ENCODE measurements around the gene KDM6A. TPM values are rescaled to one million over a fixed set of nuclear protein-coding genes. Genes with fewer than 3 reads are reported as not detected.
"Not testable (repeated sequence)": the region's sequence is repeated elsewhere in the genome, so short reads cannot be mapped to it uniquely, and the experiment has no call there.

The KDM6A gene
- total and polyA plus RNA-seq, 4 donors: 6.3 to 42.3 (median 22.5) TPM

GRCh38 chrX:44922980-44923379 lies 50.0 kb downstream of the KDM6A start:
- 85 to 86% methylated on average over 4 of the region's 4 CpGs for WGBS, 2 donors
- no peak overlapping the region for H3K4me3 ChIP-seq (ENCODE audit: low read length in 2 of 2)
- no peaks in the 10 kb centered on the region for H3K36me3 ChIP-seq (ENCODE audit: control insufficient read depth in 1 of 2, insufficient read depth in 2 of 2, low read length in 1 of 2)
- ATAC-seq (ENCODE audit: low FRiP score) (no peak), DNase-seq (no peak)
- no peaks in the 10 kb centered on the region for H3K9me3 ChIP-seq (ENCODE audit: control insufficient read depth, low read length)
- no peaks in the 10 kb centered on the region for H3K27me3 ChIP-seq (ENCODE audit: control insufficient read depth in 1 of 2, insufficient read depth in 2 of 2, low read length in 1 of 2)
- no peak overlapping the region for H3K27ac ChIP-seq (ENCODE audit: low read depth in 1 of 2, low read length in 2 of 2)
- no peaks in the 10 kb centered on the region for H3K4me1 ChIP-seq (ENCODE audit: control insufficient read depth in 1 of 2, insufficient read depth in 2 of 2, low read length in 2 of 2)
- intact Hi-C loops (cut with DNase I): no loop called here

GRCh38 chrX:44927398-44927797 lies 54.4 kb downstream of the KDM6A start:
- DNase-seq (no peak), ATAC-seq (ENCODE audit: low FRiP score) (no peak)
- no peaks in the 10 kb centered on the region for H3K9me3 ChIP-seq (ENCODE audit: control insufficient read depth, low read length)
- H3K4me3 ChIP-seq (ENCODE audit: low read length in 2 of 2): no peak overlapping the region
- intact Hi-C loops (cut with DNase I): no loop called here
- H3K4me1 ChIP-seq (ENCODE audit: control insufficient read depth in 1 of 2, insufficient read depth in 2 of 2, low read length in 2 of 2): no peaks in the 10 kb centered on the region
- WGBS, 2 donors: 80 to 89% methylated on average over 1 of the region's 1 CpG
- H3K36me3 ChIP-seq (ENCODE audit: control insufficient read depth in 1 of 2, insufficient read depth in 2 of 2, low read length in 1 of 2): no peaks in the 10 kb centered on the region
- H3K27me3 ChIP-seq (ENCODE audit: control insufficient read depth in 1 of 2, insufficient read depth in 2 of 2, low read length in 1 of 2): no peaks in the 10 kb centered on the region
- H3K27ac ChIP-seq (ENCODE audit: low read depth in 1 of 2, low read length in 2 of 2): no peak overlapping the region

- ATAC-seq (ENCODE audit: low FRiP score) (no peak), DNase-seq (no peak)
- Histone ChIP-seq H3K4me1 (ENCODE audit: control insufficient read depth in 1 of 2, insufficient read depth in 2 of 2, low read length in 2 of 2) (peaks cover 0 to 3% of the 10 kb centered on the region in 2 donors), H3K9me3 (ENCODE audit: control insufficient read depth, low read length) (no peaks in the 10 kb centered on the region), H3K27me3 (ENCODE audit: control insufficient read depth in 1 of 2, insufficient read depth in 2 of 2, low read length in 1 of 2) (no peaks in the 10 kb centered on the region), H3K27ac (ENCODE audit: low read depth in 1 of 2, low read length in 2 of 2) (no peak overlapping the region), H3K36me3 (ENCODE audit: control insufficient read depth in 1 of 2, insufficient read depth in 2 of 2, low read length in 1 of 2) (no peaks in the 10 kb centered on the region), H3K4me3 (ENCODE audit: low read length in 2 of 2) (no peak overlapping the region)
- intact Hi-C loops (cut with DNase I): no loop called here
- 85 to 94% methylated on average over 4 of the region's 4 CpGs for WGBS, 2 donors
These were observed 58.5 kb downstream of the KDM6A start for GRCh38 chrX:44931441-44931973.

DNA sequence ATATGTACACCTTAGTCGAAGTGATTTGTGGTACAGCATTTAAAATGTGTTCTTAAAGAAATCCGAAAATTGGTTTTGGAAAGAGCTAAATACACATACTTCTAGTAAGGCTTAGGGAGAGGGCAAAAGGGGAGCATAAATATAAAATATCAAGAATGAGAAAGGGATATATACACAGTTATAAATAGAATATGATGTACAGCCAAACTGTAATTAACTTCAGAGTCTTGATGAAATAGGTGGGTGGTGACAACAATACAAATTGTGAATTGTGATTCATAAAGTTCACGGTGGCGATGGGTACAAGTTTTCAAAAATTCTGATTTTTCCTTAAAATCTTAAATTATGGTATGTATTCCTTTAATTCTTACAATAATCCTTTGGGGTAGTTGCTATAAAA lies 62.2 kb downstream of the KDM6A start:
- H3K27ac ChIP-seq (ENCODE audit: low read depth in 1 of 2, low read length in 2 of 2): no peak overlapping the region
- H3K9me3 ChIP-seq (ENCODE audit: control insufficient read depth, low read length): no peaks in the 10 kb centered on the region
- no peak for DNase-seq
- no peaks in the 10 kb centered on the region for H3K36me3 ChIP-seq (ENCODE audit: control insufficient read depth in 1 of 2, insufficient read depth in 2 of 2, low read length in 1 of 2)
- intact Hi-C loops (cut with DNase I): no loop called here
- H3K27me3 ChIP-seq (ENCODE audit: control insufficient read depth in 1 of 2, insufficient read depth in 2 of 2, low read length in 1 of 2): no peaks in the 10 kb centered on the region
- WGBS, 2 donors: 90 to 94% methylated on average over 4 of the region's 4 CpGs
- no peak overlapping the region for H3K4me3 ChIP-seq (ENCODE audit: low read length in 2 of 2)
- H3K4me1 ChIP-seq (ENCODE audit: control insufficient read depth in 1 of 2, insufficient read depth in 2 of 2, low read length in 2 of 2): peaks cover 0 to 9% of the 10 kb centered on the region in 2 donors
- no peak for ATAC-seq (ENCODE audit: low FRiP score)

- DNase-seq (no peak), ATAC-seq (ENCODE audit: low FRiP score) (no peak)
- Histone ChIP-seq H3K4me1 (ENCODE audit: control insufficient read depth in 1 of 2, insufficient read depth in 2 of 2, low read length in 2 of 2) (peaks cover 0 to 9% of the 10 kb centered on the region in 2 donors), H3K36me3 (ENCODE audit: control insufficient read depth in 1 of 2, insufficient read depth in 2 of 2, low read length in 1 of 2) (no peaks in the 10 kb centered on the region), H3K4me3 (ENCODE audit: low read length in 2 of 2) (no peak overlapping the region), H3K9me3 (ENCODE audit: control insufficient read depth, low read length) (no peaks in the 10 kb centered on the region), H3K27me3 (ENCODE audit: control insufficient read depth in 1 of 2, insufficient read depth in 2 of 2, low read length in 1 of 2) (no peaks in the 10 kb centered on the region), H3K27ac (ENCODE audit: low read depth in 1 of 2, low read length in 2 of 2) (no peak overlapping the region)
- intact Hi-C loops (cut with DNase I): no loop called here
- 90 to 95% methylated on average over 5 of the region's 5 CpGs for WGBS, 2 donors
These were observed 62.7 kb downstream of the KDM6A start for GRCh38 chrX:44935640-44936039.

DNA sequence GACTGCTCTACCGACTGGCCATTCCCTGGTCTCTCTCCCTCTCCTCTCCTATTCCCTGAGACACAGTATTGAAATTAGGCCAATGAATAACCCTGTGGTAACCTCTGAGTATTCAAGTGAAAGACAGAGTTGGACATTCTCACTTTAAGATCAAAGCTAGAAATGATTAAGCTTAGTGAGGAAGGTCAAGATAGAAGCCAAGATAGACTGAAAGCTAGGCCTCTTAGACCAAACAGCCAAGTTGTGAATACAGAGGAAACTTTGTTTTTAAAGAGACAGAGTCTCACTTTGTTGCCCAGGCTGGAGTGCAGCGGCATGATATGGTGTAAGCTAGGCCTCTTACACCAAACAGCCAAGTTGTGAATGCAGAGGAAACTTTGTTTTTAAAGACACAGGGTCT lies 64.6 kb downstream of the KDM6A start:
- Histone ChIP-seq H3K4me3 (ENCODE audit: low read length in 2 of 2) (no peak overlapping the region), H3K4me1 (ENCODE audit: control insufficient read depth in 1 of 2, insufficient read depth in 2 of 2, low read length in 2 of 2) (peaks cover 0 to 11% of the 10 kb centered on the region in 2 donors), H3K27ac (ENCODE audit: low read depth in 1 of 2, low read length in 2 of 2) (no peak overlapping the region), H3K27me3 (ENCODE audit: control insufficient read depth in 1 of 2, insufficient read depth in 2 of 2, low read length in 1 of 2) (no peaks in the 10 kb centered on the region), H3K36me3 (ENCODE audit: control insufficient read depth in 1 of 2, insufficient read depth in 2 of 2, low read length in 1 of 2) (no peaks in the 10 kb centered on the region), H3K9me3 (ENCODE audit: control insufficient read depth, low read length) (no peaks in the 10 kb centered on the region)
- ATAC-seq (ENCODE audit: low FRiP score) (no peak), DNase-seq (no peak)
- WGBS, 2 donors: 67 to 77% methylated on average over 2 of the region's 2 CpGs
- intact Hi-C loops (cut with DNase I): no loop called here

DNA sequence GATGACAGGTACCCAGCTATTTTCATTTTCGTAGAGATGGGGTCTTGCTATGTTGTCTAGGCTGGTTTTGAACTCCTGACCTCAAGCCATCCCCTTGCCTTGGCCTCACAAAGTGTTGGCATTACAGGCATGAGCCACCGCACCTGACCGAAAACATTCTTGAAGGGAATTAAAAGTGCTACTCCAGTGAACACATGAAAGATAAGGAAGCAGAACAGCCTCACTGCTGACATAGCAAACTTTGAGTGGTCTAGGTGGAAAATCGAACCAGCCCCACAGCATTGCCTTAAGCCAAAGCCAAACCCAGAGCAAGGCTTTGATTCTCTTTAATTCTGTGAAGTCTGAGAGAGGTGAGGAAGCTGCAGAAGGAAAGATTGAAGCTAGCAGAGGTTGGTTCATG lies 65.1 kb downstream of the KDM6A start:
- H3K9me3 ChIP-seq (ENCODE audit: control insufficient read depth, low read length): no peaks in the 10 kb centered on the region
- peaks cover 0 to 11% of the 10 kb centered on the region in 2 donors for H3K4me1 ChIP-seq (ENCODE audit: control insufficient read depth in 1 of 2, insufficient read depth in 2 of 2, low read length in 2 of 2)
- no peak overlapping the region for H3K4me3 ChIP-seq (ENCODE audit: low read length in 2 of 2)
- H3K36me3 ChIP-seq (ENCODE audit: control insufficient read depth in 1 of 2, insufficient read depth in 2 of 2, low read length in 1 of 2): no peaks in the 10 kb centered on the region
- DNase-seq: no peak
- H3K27me3 ChIP-seq (ENCODE audit: control insufficient read depth in 1 of 2, insufficient read depth in 2 of 2, low read length in 1 of 2): no peaks in the 10 kb centered on the region
- H3K27ac ChIP-seq (ENCODE audit: low read depth in 1 of 2, low read length in 2 of 2): no peak overlapping the region
- intact Hi-C loops (cut with DNase I): no loop called here
- WGBS, 2 donors: 76 to 85% methylated on average over 4 of the region's 4 CpGs
- ATAC-seq (ENCODE audit: low FRiP score): no peak

- H3K4me1 ChIP-seq (ENCODE audit: control insufficient read depth in 1 of 2, insufficient read depth in 2 of 2, low read length in 2 of 2): peaks cover 0 to 11% of the 10 kb centered on the region in 2 donors
- ATAC-seq (ENCODE audit: low FRiP score); H3K9me3 ChIP-seq (ENCODE audit: control insufficient read depth, low read length); intact Hi-C loops (cut with DNase I); DNase-seq; H3K36me3 ChIP-seq (ENCODE audit: control insufficient read depth in 1 of 2, insufficient read depth in 2 of 2, low read length in 1 of 2); H3K27me3 ChIP-seq (ENCODE audit: control insufficient read depth in 1 of 2, insufficient read depth in 2 of 2, low read length in 1 of 2); H3K4me3 ChIP-seq (ENCODE audit: low read length in 2 of 2); H3K27ac ChIP-seq (ENCODE audit: low read depth in 1 of 2, low read length in 2 of 2): not testable (repeated sequence)
- 94 to 96% methylated on average over 12 of the region's 12 CpGs for WGBS, 2 donors
These were observed 67.6 kb downstream of the KDM6A start for GRCh38 chrX:44940541-44940940.

DNA sequence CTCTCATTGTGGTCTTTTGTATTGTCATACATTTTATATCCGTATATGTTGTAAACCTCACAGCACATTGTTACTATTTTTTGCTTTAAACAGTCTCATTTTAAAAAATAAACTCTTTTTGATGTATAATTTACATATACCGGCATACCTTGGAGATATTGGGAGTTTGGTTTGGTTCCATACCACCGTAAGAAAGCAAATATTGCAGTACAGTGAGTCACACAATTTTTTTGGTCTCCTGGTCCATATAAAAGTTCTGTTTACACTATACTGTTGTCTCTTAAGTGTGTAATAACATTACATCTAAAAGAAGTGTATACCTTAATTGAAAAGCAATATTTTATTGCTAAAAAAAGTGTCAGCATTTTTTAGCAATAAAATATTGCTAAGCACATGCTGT lies 70.0 kb downstream of the KDM6A start:
- ATAC-seq (ENCODE audit: low FRiP score): no peak
- intact Hi-C loops (cut with DNase I): no loop called here

More for the DNA sequence above, 70.0 kb downstream of the KDM6A start:
- Histone ChIP-seq H3K9me3 (ENCODE audit: control insufficient read depth, low read length) (no peaks in the 10 kb centered on the region), H3K36me3 (ENCODE audit: control insufficient read depth in 1 of 2, insufficient read depth in 2 of 2, low read length in 1 of 2) (no peaks in the 10 kb centered on the region), H3K27me3 (ENCODE audit: control insufficient read depth in 1 of 2, insufficient read depth in 2 of 2, low read length in 1 of 2) (no peaks in the 10 kb centered on the region), H3K4me3 (ENCODE audit: low read length in 2 of 2) (no peak overlapping the region), H3K27ac (ENCODE audit: low read depth in 1 of 2, low read length in 2 of 2) (no peak overlapping the region), H3K4me1 (ENCODE audit: control insufficient read depth in 1 of 2, insufficient read depth in 2 of 2, low read length in 2 of 2) (peaks cover 0 to 3% of the 10 kb centered on the region in 2 donors)
- 81 to 87% methylated on average over 3 of the region's 3 CpGs for WGBS, 2 donors
- DNase-seq: no peak
